GM12864 (cell line): Measurements from ENCODE around the gene ADGRD1.

Source experiments
- DNase-seq: peaks from one replicate; pipeline ENCODE4 v3.0.0-alpha.2; 2011; ENCODE audit warnings: low read depth
- H3K4me3 ChIP-seq: 2 replicates; pipeline ENCODE4 v1.5.1; 2011; ENCODE audit warnings: mild to moderate bottlenecking, low read depth, low read length, control low read depth
- CTCF ChIP-seq: IDR thresholded peaks from 2 replicates; pipeline ENCODE4 v1.5.1; 2011; ENCODE audit warnings: low read depth, mild to moderate bottlenecking, moderate library complexity, low read length, control low read depth, inconsistent platforms; ENCODE audit errors: missing control alignments

The ADGRD1 gene

DNA sequence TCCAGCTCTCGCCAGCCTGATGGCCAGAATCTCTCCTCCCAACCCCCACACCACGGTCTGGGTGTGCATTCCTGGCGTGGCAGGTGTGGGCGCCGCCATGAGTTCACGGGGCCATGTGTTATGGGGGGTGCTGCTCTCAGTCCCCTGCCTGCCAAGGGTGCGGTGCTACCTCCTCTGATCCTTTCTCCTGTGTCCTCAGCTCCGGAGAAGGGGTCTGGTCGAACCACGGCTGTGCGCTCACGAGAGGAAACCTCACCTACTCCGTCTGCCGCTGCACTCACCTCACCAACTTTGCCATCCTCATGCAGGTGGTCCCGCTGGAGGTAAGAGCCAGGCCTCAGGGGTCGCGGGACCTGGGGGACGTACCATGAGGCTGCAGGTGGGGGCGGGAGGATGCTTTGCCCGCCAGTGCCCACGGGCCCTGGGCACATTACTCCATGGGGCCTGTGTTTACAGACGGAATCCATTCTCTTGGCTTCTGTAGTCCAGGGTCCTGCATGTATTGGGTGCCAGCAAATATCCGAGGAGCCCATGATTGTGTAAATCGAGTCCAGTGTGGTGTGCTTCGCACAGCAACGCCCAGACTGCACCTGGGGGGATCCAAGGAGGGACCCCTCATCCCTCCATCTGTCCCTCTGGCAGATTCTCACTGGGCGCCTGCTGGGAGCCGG is 130.8 kb downstream of the ADGRD1 start:
- DNase-seq = no peak
- TF ChIP-seq CTCF = no peak
- no peak overlapping the region for H3K4me3 ChIP-seq

GRCh38 chr12:131085125-131085815 is 131.6 kb downstream of the ADGRD1 start:
- H3K4me3 ChIP-seq = no peak overlapping the region
- DNase-seq = no peak
- TF ChIP-seq CTCF = no peak

DNA sequence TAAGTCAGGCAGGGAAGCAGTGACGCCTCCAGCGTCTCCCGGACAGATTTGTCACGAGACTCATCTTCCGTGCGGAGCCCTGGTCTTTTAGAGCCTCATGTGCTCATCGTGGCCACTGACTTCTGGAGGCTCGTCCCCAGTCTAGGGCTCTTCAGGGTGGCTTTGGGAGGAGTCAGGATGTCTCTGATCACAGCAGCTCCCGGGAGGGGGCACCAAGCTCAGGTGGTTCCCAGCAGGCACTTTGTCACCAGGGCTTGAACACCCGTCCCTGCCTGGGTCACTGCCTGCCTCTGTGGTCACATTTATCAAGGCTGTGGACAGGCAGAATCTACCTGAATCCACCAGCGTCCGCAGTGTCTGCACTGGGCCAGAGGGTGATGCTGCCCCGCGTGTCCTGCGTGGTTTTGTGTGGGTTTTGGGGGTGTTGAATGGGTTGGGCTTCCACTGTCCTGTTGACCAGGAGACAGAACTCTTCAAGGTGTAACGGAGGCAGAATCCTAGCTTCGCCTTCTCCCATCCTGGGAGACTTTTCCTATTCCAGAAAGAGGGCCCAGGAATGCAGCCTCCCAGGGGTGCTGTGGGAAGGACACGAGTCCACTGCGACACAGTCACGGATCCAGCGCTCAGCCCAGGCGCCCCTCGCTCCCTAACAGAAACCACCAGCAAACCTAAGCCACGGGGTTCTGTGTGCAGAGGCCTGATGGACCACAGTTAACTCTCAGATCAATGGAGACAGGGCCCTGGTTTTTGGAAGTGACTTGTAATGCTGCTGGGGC is 132.3 kb downstream of the ADGRD1 start:
- H3K4me3 ChIP-seq = no peak overlapping the region
- no peak for TF ChIP-seq CTCF
- no peak for DNase-seq

DNA sequence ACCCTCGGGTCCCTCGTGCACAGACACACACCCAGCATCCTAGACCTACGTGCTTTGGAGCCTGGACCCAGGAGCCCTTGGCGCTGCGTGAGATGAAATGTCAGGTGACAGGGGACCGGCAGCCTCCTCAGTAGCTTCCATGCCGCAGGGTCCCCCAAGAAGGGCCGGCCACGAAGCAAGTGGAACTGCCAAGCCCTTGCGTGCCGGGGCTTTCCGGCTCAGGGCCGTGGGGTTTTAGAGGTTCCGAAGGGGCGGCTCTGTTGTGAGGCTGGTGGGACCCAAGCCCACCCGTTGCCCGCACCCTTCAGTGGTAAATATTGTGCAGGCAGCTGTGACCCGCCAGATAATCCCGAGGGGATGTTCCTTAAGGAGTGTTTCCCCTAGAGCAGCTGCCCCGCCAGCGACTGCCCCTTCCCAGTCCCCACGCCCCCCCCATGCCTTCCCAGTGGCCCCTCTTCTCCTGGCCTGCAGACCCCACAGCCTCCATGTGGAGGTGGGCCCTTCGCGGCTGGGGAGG is 133.7 kb downstream of the ADGRD1 start:
- no peak for DNase-seq
- no peak for TF ChIP-seq CTCF
- no peak overlapping the region for H3K4me3 ChIP-seq

DNA sequence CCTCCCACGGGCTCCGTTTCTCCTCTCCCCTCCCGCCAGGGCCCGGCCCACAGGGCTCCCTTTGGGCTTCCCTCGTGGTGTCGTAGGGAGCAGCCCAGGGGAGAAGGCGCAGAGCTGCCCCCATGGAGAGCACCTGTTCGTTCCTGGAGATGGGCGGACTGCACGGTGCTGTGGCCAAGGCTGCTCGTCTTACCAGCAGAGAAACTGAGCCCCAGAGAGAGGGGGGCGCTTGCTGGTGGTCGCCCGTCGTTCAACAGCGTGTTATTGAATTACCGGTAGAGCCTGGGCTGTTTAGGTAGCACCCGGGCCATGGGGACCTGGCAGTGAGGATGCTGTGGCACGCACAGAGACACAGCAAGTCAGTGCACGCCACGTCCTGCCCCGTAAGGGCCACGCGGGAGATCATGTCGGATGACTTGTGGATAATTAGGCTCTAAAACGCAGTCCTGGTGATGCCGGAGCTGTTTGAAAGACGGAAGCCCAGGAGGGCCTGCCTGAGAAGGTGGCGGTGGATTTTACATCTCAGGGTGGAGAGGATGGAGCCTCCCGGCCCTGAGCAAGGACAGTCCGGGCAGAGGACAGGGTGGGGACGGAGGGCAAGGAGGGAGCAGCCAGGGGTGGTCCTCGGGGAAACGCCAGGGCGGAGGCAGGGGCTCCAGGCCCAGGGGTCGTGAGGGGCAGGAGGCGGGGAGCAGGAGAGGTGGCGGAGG is 134.4 kb downstream of the ADGRD1 start:
- DNase-seq = no peak
- H3K4me3 ChIP-seq = no peak overlapping the region
- no peak for TF ChIP-seq CTCF

GRCh38 chr12:131088701-131089530 is 135.2 kb downstream of the ADGRD1 start:
- no peak for TF ChIP-seq CTCF
- DNase-seq = no peak
- no peak overlapping the region for H3K4me3 ChIP-seq
